A673 (cell line): Measurements from ENCODE around the gene C1orf159.

Experiments used
- EZH2 ChIP-seq: fragments of 200-600 bp; sonication (generic); IDR thresholded peaks from 2 replicates; pipeline ENCODE4 v1.6.1; 2017; ENCODE audit warnings: borderline replicate concordance, low read depth, mild to moderate bottlenecking, mixed read lengths, antibody characterized with exemption, low read length; ENCODE audit not compliant: poor library complexity, severe bottlenecking
- TF ChIP-seq, protein P1 (sequence below): fragments of 300-800, 200-600 bp; sonication (generic); conservative IDR thresholded peaks from 2 replicates; pipeline ENCODE4 v1.5.1; 2017; ENCODE audit warnings: low read depth, mild to moderate bottlenecking, antibody characterized with exemption, low read length, moderate library complexity, mixed read lengths

GRCh38 chr1:1101503-1101902 lies 14.4 kb downstream of the C1orf159 start:
- TF ChIP-seq, protein P1, sequence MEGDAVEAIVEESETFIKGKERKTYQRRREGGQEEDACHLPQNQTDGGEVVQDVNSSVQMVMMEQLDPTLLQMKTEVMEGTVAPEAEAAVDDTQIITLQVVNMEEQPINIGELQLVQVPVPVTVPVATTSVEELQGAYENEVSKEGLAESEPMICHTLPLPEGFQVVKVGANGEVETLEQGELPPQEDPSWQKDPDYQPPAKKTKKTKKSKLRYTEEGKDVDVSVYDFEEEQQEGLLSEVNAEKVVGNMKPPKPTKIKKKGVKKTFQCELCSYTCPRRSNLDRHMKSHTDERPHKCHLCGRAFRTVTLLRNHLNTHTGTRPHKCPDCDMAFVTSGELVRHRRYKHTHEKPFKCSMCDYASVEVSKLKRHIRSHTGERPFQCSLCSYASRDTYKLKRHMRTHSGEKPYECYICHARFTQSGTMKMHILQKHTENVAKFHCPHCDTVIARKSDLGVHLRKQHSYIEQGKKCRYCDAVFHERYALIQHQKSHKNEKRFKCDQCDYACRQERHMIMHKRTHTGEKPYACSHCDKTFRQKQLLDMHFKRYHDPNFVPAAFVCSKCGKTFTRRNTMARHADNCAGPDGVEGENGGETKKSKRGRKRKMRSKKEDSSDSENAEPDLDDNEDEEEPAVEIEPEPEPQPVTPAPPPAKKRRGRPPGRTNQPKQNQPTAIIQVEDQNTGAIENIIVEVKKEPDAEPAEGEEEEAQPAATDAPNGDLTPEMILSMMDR = no peak
- TF ChIP-seq EZH2 = no peak
